Stimulated activated CD4-positive, alpha-beta T cell treated with anti-CD3 and anti-CD28 coated beads, Interleukin-1b, Interleukin-23, amount 100 ng/mL, for 48 hours (primary cell): ENCODE results near the gene BMP8A.
A peak's percentile ranks its signal among the peaks of the same experiment; 100 is the strongest.
"Not testable (repeated sequence)": the region's sequence is repeated elsewhere in the genome, so short reads cannot be mapped to it uniquely, and the experiment has no call there.

ENCODE experiments used
- DNase-seq: peaks from one replicate; pipeline ENCODE4 v3.0.0-alpha.2; 2020

BMP8A gene, protein sequence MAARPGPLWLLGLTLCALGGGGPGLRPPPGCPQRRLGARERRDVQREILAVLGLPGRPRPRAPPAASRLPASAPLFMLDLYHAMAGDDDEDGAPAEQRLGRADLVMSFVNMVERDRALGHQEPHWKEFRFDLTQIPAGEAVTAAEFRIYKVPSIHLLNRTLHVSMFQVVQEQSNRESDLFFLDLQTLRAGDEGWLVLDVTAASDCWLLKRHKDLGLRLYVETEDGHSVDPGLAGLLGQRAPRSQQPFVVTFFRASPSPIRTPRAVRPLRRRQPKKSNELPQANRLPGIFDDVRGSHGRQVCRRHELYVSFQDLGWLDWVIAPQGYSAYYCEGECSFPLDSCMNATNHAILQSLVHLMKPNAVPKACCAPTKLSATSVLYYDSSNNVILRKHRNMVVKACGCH

DNA sequence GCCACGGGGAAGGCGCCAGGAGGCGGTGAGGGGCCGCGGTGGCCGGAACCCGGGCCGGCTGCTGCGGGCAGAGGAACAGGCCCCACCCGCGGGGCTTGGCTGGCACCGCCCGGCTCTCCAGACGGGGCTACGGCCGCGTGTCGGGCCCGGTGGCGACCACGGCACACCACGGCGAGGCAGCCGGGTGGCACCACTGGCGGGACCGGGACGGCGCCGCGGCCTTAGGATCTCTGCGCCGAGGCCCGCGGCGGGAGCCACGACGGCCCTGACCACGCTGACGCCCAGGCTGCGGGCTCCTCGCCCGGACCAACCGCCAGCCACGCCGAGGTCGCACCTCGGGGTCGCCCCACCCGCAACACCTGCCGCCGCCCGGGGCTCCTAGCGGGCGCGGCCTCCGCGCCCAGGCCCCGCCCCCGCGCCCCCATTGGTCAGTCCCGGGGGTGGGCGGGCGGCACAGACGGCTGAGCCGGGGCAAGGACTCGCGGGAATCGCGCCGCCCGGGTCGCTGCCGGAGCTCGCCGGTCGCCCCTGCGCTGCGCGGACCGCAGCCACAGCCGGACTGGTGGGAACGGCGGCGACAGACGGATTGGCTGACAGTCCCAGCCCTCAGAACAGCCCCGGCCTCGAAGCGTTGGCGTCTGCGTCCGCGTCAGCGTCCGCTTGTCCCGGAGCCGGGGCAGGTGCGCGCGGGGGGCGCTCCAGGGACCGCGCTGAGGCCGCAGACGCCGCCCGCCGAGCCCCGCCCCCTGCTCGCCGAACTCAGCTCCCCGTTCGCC lies at the start of gene BMP8A:
Gene BMP8A (plus strand): TSS at position 491 of the 776 bp plus-strand sequence. CDS start 356 bp downstream, outside the sequence.
- peak; percentile 46 for DNase-seq

DNA sequence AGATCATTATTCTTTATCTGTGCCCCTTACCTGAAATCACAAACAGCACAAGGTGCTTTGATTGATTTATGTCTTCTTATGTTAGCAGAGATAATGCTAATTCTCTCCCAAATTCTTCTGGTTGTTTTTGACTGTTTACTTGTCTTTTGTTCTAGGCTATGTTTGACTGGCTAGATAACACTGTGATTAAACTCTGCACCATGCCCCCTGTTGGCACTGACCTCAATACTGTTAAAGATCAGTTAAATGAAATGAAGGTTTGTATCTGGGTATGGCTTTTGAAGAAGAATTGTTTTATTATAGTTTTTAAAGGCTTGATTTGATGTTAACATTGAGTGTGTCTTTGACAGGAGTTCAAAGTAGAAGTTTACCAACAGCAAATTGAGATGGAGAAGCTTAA lies 49.6 kb upstream of the BMP8A start:
- no peak for DNase-seq

DNA sequence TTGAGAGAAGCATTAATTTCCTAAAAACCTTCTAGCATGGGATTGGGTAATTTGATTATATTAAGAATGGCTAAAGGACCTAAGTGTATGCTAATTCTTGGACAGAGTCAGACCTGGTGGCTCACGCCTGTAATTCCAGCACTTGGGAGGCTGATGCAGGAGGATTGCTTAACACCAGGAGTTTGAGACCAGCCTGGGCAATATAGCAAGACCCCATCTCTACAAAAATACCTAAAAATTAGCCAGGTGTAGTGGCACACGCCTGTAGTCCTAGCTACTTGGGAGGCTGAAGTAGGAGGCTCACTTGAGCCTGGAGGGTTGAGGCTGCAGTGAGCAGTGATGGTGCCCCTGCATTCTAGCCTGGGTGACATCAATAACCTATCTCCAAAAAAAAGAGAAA lies 45.9 kb upstream of the BMP8A start:
- DNase-seq: no peak

GRCh38 chr1:39446986-39447567 lies 44.4 kb upstream of the BMP8A start:
- no peak for DNase-seq

GRCh38 chr1:39450041-39450440 lies 41.4 kb upstream of the BMP8A start:
- DNase-seq: not testable (repeated sequence)

DNA sequence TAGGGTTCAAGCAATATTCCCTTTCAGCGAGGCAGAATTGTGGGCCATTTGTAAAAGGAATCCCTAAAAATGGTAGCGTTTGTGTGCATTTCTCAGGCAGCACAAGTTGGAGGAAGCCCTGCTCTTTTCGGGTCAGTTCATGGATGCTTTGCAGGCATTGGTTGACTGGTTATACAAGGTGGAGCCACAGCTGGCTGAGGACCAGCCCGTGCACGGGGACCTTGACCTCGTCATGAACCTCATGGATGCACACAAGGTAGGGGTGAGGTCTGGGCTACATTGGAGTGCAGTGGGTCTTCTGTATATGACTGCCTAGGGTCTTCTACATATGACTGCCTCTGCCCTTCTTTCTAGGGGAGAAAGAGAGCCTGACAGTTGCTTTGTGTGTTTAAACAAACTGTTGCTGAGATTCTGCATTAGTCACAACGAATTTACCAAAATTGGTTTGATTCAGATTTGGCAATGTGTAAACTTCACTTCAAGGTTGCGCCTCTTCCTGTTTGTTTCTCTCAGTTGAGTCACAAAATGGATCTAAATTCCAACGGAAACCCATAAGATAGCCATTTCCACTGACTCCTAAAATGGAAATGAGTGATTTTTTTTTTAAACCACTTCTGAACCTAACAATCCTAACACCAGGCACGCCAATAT lies 40.4 kb upstream of the BMP8A start:
- no peak for DNase-seq

GRCh38 chr1:39452081-39452480 lies 39.4 kb upstream of the BMP8A start:
- no peak for DNase-seq

- no peak for DNase-seq
These were observed 38.9 kb upstream of the BMP8A start for GRCh38 chr1:39452540-39452939.

DNA sequence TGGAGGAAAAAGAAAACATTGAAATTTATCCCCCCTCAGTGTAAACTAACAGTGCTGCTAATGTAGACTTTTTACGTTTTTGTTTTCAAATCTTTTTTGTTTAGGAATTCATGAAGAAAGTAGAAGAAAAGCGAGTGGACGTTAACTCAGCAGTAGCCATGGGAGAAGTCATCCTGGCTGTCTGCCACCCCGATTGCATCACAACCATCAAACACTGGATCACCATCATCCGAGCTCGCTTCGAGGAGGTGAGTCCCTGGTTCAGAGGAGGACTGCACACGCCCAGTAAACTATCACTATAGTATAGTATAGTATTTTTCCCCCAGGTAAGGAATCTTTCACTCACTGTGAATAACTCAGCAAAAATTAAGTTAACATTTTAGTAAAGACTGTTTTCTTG lies 37.8 kb upstream of the BMP8A start:
- DNase-seq: no peak

DNA sequence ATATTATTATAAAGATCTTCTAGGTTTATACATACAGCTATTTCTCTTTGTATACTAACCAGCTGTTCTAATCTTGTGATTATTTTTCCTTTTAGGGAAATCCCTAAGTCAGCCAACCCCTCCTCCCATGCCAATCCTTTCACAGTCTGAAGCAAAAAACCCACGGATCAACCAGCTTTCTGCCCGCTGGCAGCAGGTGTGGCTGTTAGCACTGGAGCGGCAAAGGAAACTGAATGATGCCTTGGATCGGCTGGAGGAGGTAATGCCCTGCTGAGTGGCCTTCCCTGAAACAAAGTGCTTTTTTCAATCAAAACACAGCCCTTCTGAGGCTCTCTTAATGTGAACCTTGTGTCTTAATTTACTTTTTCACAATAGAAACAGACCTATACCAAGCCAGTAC lies 32.4 kb upstream of the BMP8A start:
- DNase-seq: no peak

- DNase-seq: no peak
These were observed 29.4 kb upstream of the BMP8A start for GRCh38 chr1:39462074-39462473.

DNA sequence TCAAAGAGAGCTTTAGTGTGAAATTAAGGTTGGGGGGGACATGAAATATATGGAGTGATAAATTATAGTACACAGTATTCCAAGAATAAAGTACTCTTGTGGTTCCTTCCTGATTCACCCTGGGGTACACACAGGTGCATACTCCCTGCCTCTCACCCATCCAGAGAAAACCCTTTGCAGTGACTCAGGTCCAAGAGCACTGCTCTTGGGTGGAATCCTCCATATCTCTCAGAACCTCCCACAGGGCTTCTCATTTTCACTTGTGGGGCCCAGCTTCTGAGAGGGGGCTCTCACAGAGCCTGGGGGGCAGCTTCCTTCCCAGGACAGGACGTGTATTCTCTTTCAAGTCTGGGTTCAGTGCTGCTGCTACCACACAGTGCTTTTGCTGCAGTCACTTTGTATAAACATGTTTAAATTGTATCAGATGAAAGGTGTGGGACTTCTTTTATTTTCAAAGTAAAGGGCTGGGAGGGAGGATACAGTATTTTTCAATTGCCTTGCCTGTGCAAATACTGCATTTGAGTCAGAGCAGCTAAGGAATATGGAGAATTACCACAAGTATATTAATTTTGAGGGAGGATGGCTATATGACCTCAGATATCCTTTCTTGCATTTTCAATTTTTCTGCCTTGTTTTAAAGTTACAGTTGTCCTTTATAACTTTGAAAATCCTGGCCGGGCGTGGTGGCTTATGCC lies 24.9 kb upstream of the BMP8A start:
- no peak for DNase-seq

- DNase-seq: not testable (repeated sequence)
These were observed 24.2 kb upstream of the BMP8A start for GRCh38 chr1:39467108-39467720.

DNA sequence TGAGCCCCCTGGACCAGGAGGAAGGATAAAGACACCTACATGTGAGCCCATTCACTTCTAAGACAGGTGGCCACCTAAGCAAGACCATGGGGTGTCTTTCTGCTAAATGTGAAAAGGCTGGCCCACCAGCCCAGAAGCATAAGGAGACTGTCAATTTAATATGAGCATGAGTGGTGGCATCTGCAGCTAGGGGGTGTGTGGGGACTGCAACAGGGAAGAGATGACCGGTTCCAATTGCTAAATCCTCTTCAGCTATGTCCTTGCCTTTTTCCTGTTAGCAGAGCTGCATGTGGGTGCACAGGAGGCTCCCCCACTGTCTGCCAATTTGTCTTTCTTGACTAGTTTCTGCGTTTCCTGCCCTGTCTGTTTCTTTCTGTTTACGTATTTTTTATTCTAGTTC lies 22.3 kb upstream of the BMP8A start:
- DNase-seq: no peak

- no peak for DNase-seq
These were observed 21.4 kb upstream of the BMP8A start for GRCh38 chr1:39470040-39470439.

- no peak for DNase-seq
These were observed 18.6 kb upstream of the BMP8A start for GRCh38 chr1:39472826-39473225.

DNA sequence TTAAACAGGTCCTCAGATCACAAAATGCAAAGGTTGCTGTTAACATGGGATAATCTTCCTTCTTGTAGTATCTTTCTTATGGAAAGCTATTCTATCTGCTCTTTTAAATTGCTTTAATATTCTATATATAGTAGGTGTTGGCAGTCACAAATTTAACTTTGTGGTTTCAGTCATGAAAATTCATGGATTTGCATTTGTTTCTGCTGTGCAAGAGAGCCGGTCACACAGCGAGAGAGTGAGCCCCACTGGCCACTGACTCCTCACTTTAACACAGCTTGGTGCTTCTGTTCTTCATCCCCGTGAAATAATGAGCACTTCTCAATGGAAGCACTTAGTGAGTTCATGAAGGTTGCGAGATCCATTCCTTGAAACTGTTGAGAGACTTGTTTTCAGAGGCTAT lies 18.1 kb upstream of the BMP8A start:
- DNase-seq: no peak

DNA sequence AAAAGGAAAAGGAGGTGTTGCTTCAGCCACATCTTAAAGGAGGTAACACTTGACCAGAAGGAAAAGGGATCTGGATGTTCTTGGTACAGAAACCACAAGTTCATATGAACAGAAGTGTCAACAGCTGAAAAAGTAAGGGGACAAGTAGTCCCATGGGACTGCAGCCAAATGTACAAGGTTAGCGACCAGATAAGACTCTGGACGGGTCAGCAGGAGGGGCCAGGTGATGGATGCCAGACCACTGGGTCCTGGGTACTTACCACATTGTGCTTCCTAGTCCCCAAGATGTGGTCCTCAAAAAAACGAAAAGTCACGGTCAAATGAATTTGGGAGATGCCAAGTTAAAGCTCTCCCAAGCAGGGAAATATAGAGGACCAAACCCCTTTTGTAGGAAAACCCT lies 16.6 kb upstream of the BMP8A start:
- no peak for DNase-seq

DNA sequence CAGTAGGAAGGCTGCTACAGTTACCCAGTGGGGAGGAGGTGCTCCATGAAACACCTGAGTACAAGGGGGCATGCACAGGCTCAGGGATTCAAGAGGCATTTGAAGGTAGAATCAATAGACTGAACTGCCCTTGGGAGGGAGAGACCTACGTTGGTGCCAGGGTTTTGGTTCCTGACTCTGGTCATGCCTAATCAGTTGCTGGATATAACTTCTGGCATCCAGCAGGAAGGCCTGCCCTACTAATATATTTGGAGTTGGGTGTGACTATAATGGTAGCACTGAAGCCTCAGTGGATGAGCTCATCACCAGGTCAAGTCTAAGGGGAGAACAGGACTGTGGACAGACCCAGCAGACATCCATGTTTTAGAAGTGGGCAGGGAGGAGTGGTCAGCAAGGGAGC lies 15.9 kb upstream of the BMP8A start:
- DNase-seq: not testable (repeated sequence)

GRCh38 chr1:39478126-39478915 lies 13.1 kb upstream of the BMP8A start:
- DNase-seq: no peak

GRCh38 chr1:39481289-39481688 lies 10.1 kb upstream of the BMP8A start:
- no peak for DNase-seq
